ENCODE data around the gene DDI2.

- TF ChIP-seq CTCF (IDR thresholded peaks at IDR 0.05) (no peak), POLR2A (IDR thresholded peaks at IDR 0.05) (no peak)
Observed at GRCh38 chr1:15680131-15680530, 62.9 kb downstream of the DDI2 start.

All from body of pancreas (tissue), 4 donors.